Stomach smooth muscle (tissue), 2 donors: ENCODE measurements around the gene KCP.
"Not testable (repeated sequence)": the region's sequence is repeated elsewhere in the genome, so short reads cannot be mapped to it uniquely, and the experiment has no call there.

ENCODE experiments used
- H3K27ac ChIP-seq: one replicate; pipeline ENCODE4 v1.7.0; 2013; ENCODE audit warnings: mild to moderate bottlenecking, low read length, inconsistent platforms
- H3K27me3 ChIP-seq, 2 donors: one replicate each; pipeline ENCODE4 v1.7.0; 2013; ENCODE audit warnings: low read length in 2 of 2; ENCODE audit not compliant: insufficient read depth in 2 of 2, control insufficient read depth in 1 of 2
- H3K36me3 ChIP-seq, 2 donors: one replicate each; pipeline ENCODE4 v1.7.0; 2013; ENCODE audit warnings: low read length in 2 of 2; ENCODE audit not compliant: control insufficient read depth in 2 of 2, insufficient read depth in 2 of 2
- H3K4me1 ChIP-seq: one replicate; pipeline ENCODE4 v1.7.0; 2013; ENCODE audit warnings: low read length; ENCODE audit not compliant: control insufficient read depth, insufficient read depth
- H3K4me3 ChIP-seq, 2 donors: one replicate each; pipeline ENCODE4 v1.7.0; 2013; ENCODE audit warnings: low read length in 2 of 2
- H3K9ac ChIP-seq, 2 donors: one replicate each; pipeline ENCODE4 v1.7.0; 2013; ENCODE audit warnings: low read length in 2 of 2, mild to moderate bottlenecking in 1 of 2
- H3K9me3 ChIP-seq, 2 donors: one replicate each; pipeline ENCODE4 v1.7.0; 2013; ENCODE audit warnings: low read length in 2 of 2; ENCODE audit not compliant: control insufficient read depth in 2 of 2
- donor health status: healthy.
- donor health status: Pancreatic carcinoma.

KCP gene

DNA sequence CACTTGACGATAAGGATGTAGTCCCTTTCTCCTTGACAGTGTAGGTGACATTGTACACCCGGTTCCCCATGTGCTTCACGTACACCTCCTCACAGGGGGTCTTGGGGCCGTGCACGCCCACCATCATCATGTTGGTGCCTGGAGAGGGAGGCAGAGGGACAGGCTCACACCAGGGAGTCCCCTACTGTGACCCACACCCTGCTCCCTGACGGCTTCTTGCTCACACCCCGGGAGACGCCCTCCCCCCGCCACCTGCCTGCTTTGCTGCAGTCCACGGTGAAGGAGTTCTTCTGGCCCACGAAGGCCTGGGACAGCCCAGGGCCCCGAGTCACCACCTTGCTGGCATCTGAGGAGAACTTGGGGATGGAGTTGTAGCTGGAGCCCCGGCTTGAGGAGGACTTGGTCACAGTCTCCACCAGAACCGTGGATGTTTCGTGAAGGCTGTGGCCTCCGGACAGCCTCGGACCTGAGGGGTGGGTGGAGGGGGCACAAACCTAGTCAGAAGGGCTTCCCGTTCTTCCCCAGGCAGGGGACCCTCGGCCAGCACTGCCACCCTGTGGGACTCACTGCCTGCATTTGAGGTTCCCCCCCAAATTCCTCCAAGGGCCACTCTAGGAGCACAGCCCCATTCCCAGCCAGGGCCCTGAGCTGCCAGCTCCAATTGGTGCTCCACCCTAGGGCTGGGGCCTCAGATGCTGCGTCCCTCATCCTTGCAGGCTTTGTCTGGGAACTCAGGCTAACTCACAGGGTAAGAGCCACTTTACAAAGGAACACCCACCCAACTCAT lies 2.4 kb upstream of the KCP start:
- not testable (repeated sequence) for H3K9ac ChIP-seq, H3K36me3 ChIP-seq, H3K9me3 ChIP-seq, H3K4me3 ChIP-seq, H3K27ac ChIP-seq
- Histone ChIP-seq H3K4me1 (peaks cover 15% of the 10 kb centered on the region), H3K27me3 (peaks cover 25 to 40% of the 10 kb centered on the region in 2 donors)

GRCh38 chr7:128912281-128912680 lies 1.8 kb upstream of the KCP start:
- H3K9ac ChIP-seq, result no peak overlapping the region

DNA sequence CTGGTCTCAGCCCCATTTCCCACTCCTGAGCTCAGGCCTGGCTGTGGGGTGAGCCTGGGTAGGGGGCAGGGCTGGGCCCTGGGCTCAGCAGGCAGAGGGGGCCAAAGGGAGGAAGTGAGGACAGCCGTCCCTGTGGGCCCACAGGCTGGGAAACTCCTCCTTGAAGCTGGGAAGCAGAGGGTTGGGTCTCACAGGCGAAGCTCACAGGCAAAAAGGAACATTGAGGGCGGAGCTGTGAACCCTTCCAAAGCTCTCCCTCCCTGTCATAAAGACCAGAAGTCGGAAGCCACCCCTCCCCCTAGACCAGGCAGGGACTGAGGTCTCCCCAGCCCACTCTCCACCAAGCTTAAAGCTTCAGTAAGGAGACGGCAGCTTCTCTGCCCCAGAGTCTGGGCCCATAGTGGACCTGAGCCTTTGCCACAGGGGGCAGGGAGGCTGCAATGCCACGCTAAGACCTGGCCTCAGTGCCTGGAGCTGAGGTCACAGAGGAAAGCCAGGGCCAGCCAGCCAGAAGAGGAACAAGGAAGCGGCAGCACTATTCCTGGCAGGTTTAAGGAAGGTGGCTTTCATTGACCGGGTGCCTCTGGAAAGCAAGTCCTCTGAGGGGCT lies 1.0 kb upstream of the KCP start:
- Histone ChIP-seq H3K27ac (no peak overlapping the region), H3K27me3 (peaks cover 24 to 41% of the 10 kb centered on the region in 2 donors), H3K9ac (no peak overlapping the region)

More at GRCh38 chr7:128912281-128912680, 1.8 kb upstream of the KCP start:
- Histone ChIP-seq H3K27me3 (peaks cover 25 to 40% of the 10 kb centered on the region in 2 donors), H3K4me3 (no peak overlapping the region), H3K36me3 (no peaks in the 10 kb centered on the region), H3K27ac (no peak overlapping the region), H3K4me1 (peaks cover 15% of the 10 kb centered on the region), H3K9me3 (no peaks in the 10 kb centered on the region)

DNA sequence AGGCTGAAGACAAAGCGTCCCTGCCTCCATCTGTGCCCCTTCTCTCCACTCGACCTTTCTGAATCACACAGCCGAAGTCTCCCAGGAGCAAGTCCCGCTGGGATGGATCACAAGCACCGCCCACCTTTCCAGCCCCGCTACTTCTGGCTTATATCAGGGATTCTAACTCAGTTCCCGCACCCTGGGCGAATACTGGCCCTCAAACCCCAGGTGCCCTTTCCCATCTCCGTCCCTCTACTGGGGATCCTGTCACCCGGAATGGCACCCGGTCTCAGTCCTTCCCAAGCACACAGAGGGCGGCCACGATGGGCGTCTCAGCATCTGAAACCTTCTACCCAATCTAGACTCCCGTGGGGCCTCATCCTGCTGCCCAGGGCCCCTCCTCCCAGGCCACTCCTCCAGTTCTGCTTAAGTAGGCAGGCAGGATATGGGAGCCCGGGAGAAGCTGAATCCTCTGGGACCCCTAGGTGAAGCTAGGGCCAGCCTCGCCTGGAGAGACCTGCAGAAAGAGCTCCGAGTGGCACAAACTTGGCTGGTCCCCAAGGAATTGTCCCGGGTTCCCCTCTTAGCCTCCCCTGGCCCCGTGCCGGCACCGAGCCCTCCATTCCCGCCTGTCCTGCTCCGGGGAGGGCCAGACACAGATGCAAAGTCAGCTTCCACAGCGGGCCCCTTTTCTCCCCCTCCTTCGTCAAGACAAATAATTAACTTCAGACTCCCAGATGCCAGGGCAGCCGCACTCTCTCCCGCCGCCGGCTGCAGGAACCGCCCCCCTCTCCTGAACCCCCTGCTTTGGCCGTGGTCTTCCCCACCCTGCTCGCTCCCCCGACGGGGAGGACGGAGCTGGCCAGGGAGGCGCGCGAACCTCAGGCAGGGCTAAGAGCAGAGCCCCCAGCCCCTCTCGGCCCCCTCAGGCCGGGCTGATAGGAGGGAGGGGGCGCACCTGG lies 612 bp downstream of the KCP start:
- no peaks in the 10 kb centered on the region for H3K9me3 ChIP-seq
- H3K4me3 ChIP-seq, result peak overlapping the region; percentile 49 to 72
- peaks cover 19 to 30% of the 10 kb centered on the region in 2 donors for H3K27me3 ChIP-seq
- peaks cover 12% of the 10 kb centered on the region for H3K4me1 ChIP-seq
- no peak overlapping the region for H3K27ac ChIP-seq
- H3K9ac ChIP-seq, result peak overlapping the region in 1 of 2 donors; percentile 5
- no peaks in the 10 kb centered on the region for H3K36me3 ChIP-seq

More for the DNA sequence above, 1.0 kb upstream of the KCP start:
- peaks cover 15% of the 10 kb centered on the region for H3K4me1 ChIP-seq
- H3K9me3 ChIP-seq, result no peaks in the 10 kb centered on the region
- no peak overlapping the region for H3K4me3 ChIP-seq
- H3K36me3 ChIP-seq, result no peaks in the 10 kb centered on the region

- no peaks in the 10 kb centered on the region for H3K36me3 ChIP-seq
- H3K4me3 ChIP-seq, result peak overlapping the region; percentile 49 to 72
- peaks cover 11 to 27% of the 10 kb centered on the region in 2 donors for H3K27me3 ChIP-seq
- no peak overlapping the region for H3K27ac ChIP-seq
- H3K9ac ChIP-seq, result no peak overlapping the region
- no peaks in the 10 kb centered on the region for H3K9me3 ChIP-seq
- H3K4me1 ChIP-seq, result peaks cover 12% of the 10 kb centered on the region
These were observed 1.5 kb downstream of the KCP start for GRCh38 chr7:128908750-128909624.

DNA sequence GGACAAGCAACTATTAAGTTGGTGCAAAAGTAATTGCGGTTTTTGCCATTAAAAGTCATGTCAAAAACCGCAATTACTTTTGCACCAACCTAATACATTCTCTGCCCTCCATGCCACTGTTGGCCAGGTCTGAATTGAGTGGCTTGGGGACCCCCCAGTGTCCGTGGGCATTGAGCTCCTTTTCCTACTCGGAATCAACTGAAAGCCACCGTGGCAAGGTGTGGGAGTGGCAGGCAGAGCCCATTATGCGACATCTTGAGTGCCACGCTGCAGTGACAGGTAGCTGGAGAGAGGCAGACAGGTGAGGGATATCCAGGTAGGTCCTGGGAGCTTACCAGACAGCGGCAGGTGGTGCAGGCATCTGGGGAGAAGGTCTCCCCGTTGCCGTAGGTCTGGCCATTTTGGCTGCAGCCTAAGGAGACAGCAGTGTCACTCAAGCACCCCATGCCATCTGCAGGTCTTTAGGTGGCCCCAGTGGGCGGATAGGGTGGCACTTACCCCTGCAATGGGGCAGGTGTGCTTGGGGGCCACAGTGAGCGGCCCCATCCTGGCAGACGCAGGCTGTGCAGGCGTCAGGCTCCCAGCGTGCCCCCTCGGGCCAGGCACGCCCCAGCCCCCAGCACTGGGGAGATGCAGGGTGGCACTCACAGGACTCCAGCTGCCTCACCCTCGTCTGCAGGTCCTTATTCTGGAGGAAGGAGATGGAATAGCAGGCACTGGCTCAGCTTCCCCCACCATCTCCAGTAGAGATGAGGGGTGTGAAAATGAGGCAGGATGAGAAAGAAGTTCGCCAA lies 3.5 kb downstream of the KCP start:
- no peak overlapping the region for H3K27ac ChIP-seq
- H3K36me3 ChIP-seq, result no peaks in the 10 kb centered on the region
- H3K4me3 ChIP-seq, result no peak overlapping the region
- H3K27me3 ChIP-seq, result peaks cover 11 to 22% of the 10 kb centered on the region in 2 donors
- no peaks in the 10 kb centered on the region for H3K9me3 ChIP-seq
- H3K9ac ChIP-seq, result no peak overlapping the region
- peaks cover 12% of the 10 kb centered on the region for H3K4me1 ChIP-seq

GRCh38 chr7:128906001-128906765 lies 4.3 kb downstream of the KCP start:
- Histone ChIP-seq H3K4me1 (peaks cover 12% of the 10 kb centered on the region), H3K9ac (no peak overlapping the region), H3K27me3 (peaks cover 11 to 17% of the 10 kb centered on the region in 2 donors), H3K36me3 (no peaks in the 10 kb centered on the region), H3K4me3 (no peak overlapping the region), H3K27ac (no peak overlapping the region), H3K9me3 (no peaks in the 10 kb centered on the region)

GRCh38 chr7:128904381-128905197 lies 5.9 kb downstream of the KCP start:
- Histone ChIP-seq H3K9me3 (no peaks in the 10 kb centered on the region), H3K9ac (no peak overlapping the region), H3K4me3 (no peak overlapping the region), H3K27me3 (peaks cover 3 to 6% of the 10 kb centered on the region in 2 donors), H3K4me1 (peaks cover 4% of the 10 kb centered on the region), H3K36me3 (no peaks in the 10 kb centered on the region), H3K27ac (no peak overlapping the region)
